DMS53 (cell line): ENCODE results near the gene OR4C3.
"Not testable (repeated sequence)": the region's sequence is repeated elsewhere in the genome, so short reads cannot be mapped to it uniquely, and the experiment has no call there.

Experiments used
- DNase-seq: peaks from one replicate; lab custom pipeline; 2025; lab: John Stamatoyannopoulos, UW

The OR4C3 gene

GRCh38 chr11:48324620-48325019 is at the start of gene OR4C3:
Gene OR4C3, plus strand, starts transcription at chr11:48324920. Its CDS starts 102 bp downstream, at chr11:48325022.
- DNase-seq, result not testable (repeated sequence)

GRCh38 chr11:48305923-48306322 is 18.8 kb upstream of the OR4C3 start, which contains the start of gene OR4S1:
Gene OR4S1, plus strand, starts transcription at chr11:48306223. Its CDS starts 0 bp downstream, at chr11:48306223.
- DNase-seq, result no peak

GRCh38 chr11:48307760-48308386 is 16.8 kb upstream of the OR4C3 start:
- DNase-seq, result peak; percentile 75

- not testable (repeated sequence) for DNase-seq
Observed at GRCh38 chr11:48313590-48313989, 11.1 kb upstream of the OR4C3 start.

GRCh38 chr11:48319813-48320212 is 4.9 kb upstream of the OR4C3 start:
- DNase-seq, result not testable (repeated sequence)

GRCh38 chr11:48341466-48341865 is 16.7 kb downstream of the OR4C3 start:
- no peak for DNase-seq

- DNase-seq, result not testable (repeated sequence)
Observed at GRCh38 chr11:48342505-48342904, 17.8 kb downstream of the OR4C3 start.

- DNase-seq, result not testable (repeated sequence)
Observed at GRCh38 chr11:48346286-48346685, 21.6 kb downstream of the OR4C3 start.

GRCh38 chr11:48354013-48354412 is 29.3 kb downstream of the OR4C3 start:
- no peak for DNase-seq

GRCh38 chr11:48354677-48355076 is 30.0 kb downstream of the OR4C3 start:
- DNase-seq, result no peak

GRCh38 chr11:48361289-48361688 is 36.6 kb downstream of the OR4C3 start:
- not testable (repeated sequence) for DNase-seq

GRCh38 chr11:48366365-48366764 is 41.6 kb downstream of the OR4C3 start, which contains the start of gene OR4C5:
Gene OR4C5, minus strand, starts transcription at chr11:48366465. Its CDS starts 0 bp downstream, at chr11:48366465.
- DNase-seq, result no peak
